Peyer's patch (tissue), 4 donors: ENCODE measurements around the gene GLRA3.

Experiments
- CTCF ChIP-seq, 6 experiments: fragments of 450-650 bp in 4 of 6; fragments of 200-600 bp in 2 of 6; sonication (generic) in 1 of 6; IDR thresholded peaks; one replicate each; pipeline ENCODE4 v1.5.1; 2017 to 2019; ENCODE audit warnings: antibody characterized with exemption in 6 of 6, mild to moderate bottlenecking in 3 of 6, moderate library complexity in 1 of 6
- POLR2A ChIP-seq, 2 donors: fragments of 450-650 bp; IDR thresholded peaks; one replicate each; pipeline ENCODE4 v1.5.1; 2017; ENCODE audit warnings: antibody characterized with exemption in 2 of 2, mild to moderate bottlenecking in 2 of 2, moderate library complexity in 2 of 2

GRCh38 chr4:174834477-174834876, 5.4 kb upstream of the GLRA3 start:
- TF ChIP-seq CTCF (IDR thresholded peaks at IDR 0.05) (no peak), POLR2A (IDR thresholded peaks at IDR 0.05) (no peak)
